Activated CD4-positive, alpha-beta memory T cell treated with anti-CD3 and anti-CD28 coated beads, Interleukin-2, amount 10 ng/mL, durations not matched to agents 7 days and 5 days (primary cell): ENCODE results near the gene SULF2. TPM values are rescaled to one million over a fixed set of nuclear protein-coding genes. Genes with fewer than 3 reads are reported as not detected.

Experiments used
- CTCF ChIA-PET: fragments of 350-600 bp; sonication (Branson Sonifier 250); formaldehyde crosslinking; loops from one replicate; lab custom pipeline; 2021; ENCODE audit warnings: antibody characterized with exemption, inconsistent platforms; lab: Charles Lee
- POLR2A ChIA-PET: fragments of 350-600 bp; sonication (Branson Sonifier 250); formaldehyde crosslinking; loops from one replicate; lab custom pipeline; 2021; ENCODE audit warnings: antibody characterized with exemption; lab: Charles Lee
- DNase-seq: peaks from one replicate; pipeline ENCODE4 v3.0.0-alpha.2; 2020
- H3K27ac Mint-ChIP-seq: one replicate; pipeline ENCODE4 v1.8.0; 2021; ENCODE audit warnings: mild to moderate bottlenecking, mixed read lengths
- H3K27me3 Mint-ChIP-seq: one replicate; pipeline ENCODE4 v1.8.0; 2021; ENCODE audit warnings: mixed read lengths
- H3K36me3 Mint-ChIP-seq: one replicate; pipeline ENCODE4 v1.8.0; 2021; ENCODE audit warnings: low read depth, mixed read lengths
- H3K4me1 Mint-ChIP-seq: one replicate; pipeline ENCODE4 v1.8.0; 2021; ENCODE audit warnings: mixed read lengths
- H3K4me3 Mint-ChIP-seq: one replicate; pipeline ENCODE4 v1.8.0; 2021; ENCODE audit warnings: mild to moderate bottlenecking, mixed read lengths
- H3K9me3 Mint-ChIP-seq: one replicate; pipeline ENCODE4 v1.8.0; 2021; ENCODE audit warnings: mixed read lengths
- total RNA-seq, 2 experiments: library from RNA; stranded (reverse); gene quantifications; one replicate each; pipeline ENCODE4 v1.2.3, GENCODE V29; 2021

The SULF2 gene
- total RNA-seq, 2 experiments from 2014 or later, result 0.71 to 1.1 TPM

DNA sequence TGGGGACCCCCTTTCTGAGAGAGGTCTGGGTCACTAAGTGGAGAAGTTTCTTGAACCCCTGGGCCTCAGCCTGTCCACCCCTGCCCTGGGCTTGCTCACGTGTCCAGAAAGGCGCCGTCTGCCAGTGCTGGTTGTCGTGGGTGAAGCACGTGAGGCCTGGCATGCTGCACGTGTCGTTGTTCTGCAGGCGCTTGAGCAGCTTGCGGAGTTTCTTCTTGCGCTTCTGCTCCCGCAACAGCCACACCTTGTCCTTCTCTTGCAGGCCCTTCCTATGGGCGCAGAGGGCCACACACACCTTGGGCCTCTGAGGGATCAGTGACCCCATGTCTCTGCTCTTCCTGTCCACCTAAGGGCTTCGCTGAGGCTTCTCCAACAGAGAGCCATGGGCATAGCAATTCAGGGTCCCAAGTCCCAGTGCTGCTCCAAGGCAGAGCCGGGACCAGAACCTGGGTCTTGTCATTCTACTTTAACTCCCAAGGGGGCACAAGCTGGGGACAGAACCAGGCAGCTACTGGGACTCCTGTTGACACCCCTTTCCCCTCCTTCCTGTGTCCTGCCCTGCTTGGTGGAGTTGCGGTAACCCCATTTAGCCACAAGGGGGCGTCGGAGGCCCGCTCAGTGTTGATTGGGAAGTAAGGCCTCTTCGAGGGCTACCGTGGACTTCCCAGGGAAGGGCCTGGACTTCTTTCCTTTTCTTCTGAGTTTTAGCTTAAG, 121.8 kb downstream of the SULF2 start:
- no peak overlapping the region for H3K4me3 Mint-ChIP-seq
- peaks cover 3% of the 10 kb centered on the region for H3K4me1 Mint-ChIP-seq
- DNase-seq, result peak; percentile 80
- CTCF ChIA-PET, result interaction anchor here (0.6 to 3.0 kb wide), 13 partner anchors 10 to 957 kb away, joined by 3 to 14 read pairs (median 4); partner anchors contain the start of gene ZMYND8
- no peak overlapping the region for H3K27ac Mint-ChIP-seq
- POLR2A ChIA-PET, result interaction anchor here (1.1 kb wide), 1 partner anchor 231 kb away, joined by 3 read pairs; no protein-coding TSS in a partner anchor
- peaks cover 9% of the 10 kb centered on the region for H3K36me3 Mint-ChIP-seq
- H3K9me3 Mint-ChIP-seq, result no peaks in the 10 kb centered on the region
- H3K27me3 Mint-ChIP-seq, result no peaks in the 10 kb centered on the region

DNA sequence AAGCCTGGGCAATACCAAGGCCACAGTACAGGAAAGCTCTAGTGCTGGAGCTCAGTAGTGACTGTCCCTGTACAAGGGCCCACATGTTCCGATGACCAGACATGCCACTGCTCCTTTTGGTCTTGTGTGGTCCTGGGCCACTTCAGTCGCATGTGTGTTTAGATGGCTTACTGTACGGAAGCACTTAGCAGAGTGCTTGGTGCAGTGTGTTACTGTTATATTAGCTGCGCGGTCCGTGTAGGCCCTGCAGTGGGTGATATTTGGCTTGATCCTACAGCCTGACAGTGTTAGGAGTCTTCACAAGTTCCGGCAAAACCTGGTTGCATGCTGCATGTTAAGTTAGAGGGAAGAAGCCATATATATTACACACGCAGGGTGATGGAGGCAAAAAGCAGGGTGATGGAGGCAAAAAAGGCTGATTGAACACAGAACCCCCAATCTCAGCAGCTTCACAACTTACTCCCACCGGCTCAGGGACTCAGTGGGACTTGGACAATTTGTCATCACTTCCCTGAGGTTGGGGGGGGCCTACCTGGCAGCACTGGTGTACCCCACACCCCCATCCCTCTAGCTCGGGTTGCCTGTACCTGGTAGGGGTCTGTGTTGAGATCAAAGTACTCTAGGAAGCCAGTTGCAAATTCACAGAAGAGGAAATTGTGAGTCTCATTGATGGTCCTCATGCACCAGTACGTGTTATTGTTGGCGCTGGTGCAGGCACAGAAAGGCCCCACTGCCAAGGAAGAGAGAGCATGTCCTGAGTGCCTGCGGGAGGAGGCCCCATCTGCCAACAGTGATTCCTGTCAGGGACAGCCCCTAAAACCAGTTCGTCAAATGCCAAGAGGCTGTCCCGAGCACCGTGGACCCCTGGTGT, 122.6 kb downstream of the SULF2 start:
- H3K27me3 Mint-ChIP-seq, result no peaks in the 10 kb centered on the region

DNA sequence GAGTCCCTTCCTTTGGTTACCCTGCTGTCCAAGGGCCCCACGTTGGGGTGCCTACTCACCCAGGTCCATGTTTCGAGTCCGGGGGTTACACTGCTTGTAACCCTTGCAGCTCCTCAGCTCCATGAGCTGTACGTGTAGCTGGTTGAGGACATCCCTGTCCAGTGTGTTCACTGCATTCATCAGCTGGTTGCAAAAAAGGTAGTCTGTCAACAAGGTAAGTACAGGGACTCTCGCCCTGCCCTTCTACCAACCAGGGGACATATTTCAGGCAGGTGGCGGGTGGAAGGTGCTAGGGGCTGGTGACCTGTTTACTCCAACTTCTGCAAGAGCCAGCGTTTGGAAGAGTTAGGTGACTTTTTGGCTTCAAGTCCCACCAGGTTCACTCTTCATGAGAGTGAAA, 123.6 kb downstream of the SULF2 start:
- peaks cover 3% of the 10 kb centered on the region for H3K4me1 Mint-ChIP-seq
- no peak overlapping the region for H3K4me3 Mint-ChIP-seq
- ChIA-PET POLR2A (no interaction called here), CTCF (no interaction called here)
- no peaks in the 10 kb centered on the region for H3K27me3 Mint-ChIP-seq
- no peaks in the 10 kb centered on the region for H3K9me3 Mint-ChIP-seq
- no peak overlapping the region for H3K27ac Mint-ChIP-seq
- peaks cover 23% of the 10 kb centered on the region for H3K36me3 Mint-ChIP-seq
- no peak for DNase-seq

More for the DNA sequence above, 122.6 kb downstream of the SULF2 start:
- H3K4me1 Mint-ChIP-seq, result peaks cover 3% of the 10 kb centered on the region
- H3K36me3 Mint-ChIP-seq, result peaks cover 15% of the 10 kb centered on the region
- no peaks in the 10 kb centered on the region for H3K9me3 Mint-ChIP-seq
- DNase-seq, result no peak
- ChIA-PET CTCF (interaction anchor here (1.3 to 3.0 kb wide), 4 partner anchors 9 to 279 kb away, joined by 3 to 14 read pairs (median 4); no protein-coding TSS in a partner anchor), POLR2A (no interaction called here)
- H3K27ac Mint-ChIP-seq, result no peak overlapping the region
- H3K4me3 Mint-ChIP-seq, result no peak overlapping the region

DNA sequence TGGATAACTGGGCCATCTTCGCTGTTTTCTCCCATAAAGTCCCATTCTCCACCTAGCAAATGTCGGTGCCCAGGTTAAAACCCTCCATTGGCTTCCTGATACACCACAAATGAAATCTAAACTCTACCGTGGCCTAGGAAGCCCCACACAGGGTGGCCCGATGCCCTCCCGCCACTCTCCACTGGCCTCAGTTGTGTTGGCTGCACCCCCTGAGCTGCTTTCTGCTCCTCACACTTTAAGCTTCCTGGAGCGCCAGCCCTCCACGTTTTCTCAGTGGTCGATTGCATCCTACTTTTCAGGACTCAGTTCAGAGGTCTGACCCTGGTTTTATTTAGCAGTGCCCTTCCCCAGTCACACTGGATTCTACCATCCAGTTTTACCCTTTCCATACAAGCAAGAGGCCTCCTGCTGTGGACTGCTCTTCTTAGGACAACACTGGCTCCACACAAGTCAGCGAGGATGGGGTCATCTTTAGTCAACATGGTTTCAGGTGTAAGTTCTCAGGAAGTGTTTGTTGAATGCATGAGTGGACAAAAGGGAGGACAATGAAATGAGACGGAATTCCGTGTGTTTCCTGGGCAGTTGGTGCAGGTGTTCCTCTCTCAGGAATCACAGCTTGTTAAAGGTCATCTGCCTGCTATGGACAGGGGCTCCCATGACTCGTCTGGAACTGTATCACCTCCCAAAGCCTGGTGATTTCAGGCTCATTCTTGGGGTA, 124.1 kb downstream of the SULF2 start:
- POLR2A ChIA-PET, result no interaction called here
- Mint-ChIP-seq H3K36me3 (peaks cover 28% of the 10 kb centered on the region), H3K4me1 (peaks cover 3% of the 10 kb centered on the region), H3K4me3 (no peak overlapping the region), H3K27ac (no peak overlapping the region), H3K9me3 (no peaks in the 10 kb centered on the region), H3K27me3 (no peaks in the 10 kb centered on the region)
- CTCF ChIA-PET, result no interaction called here
- no peak for DNase-seq

DNA sequence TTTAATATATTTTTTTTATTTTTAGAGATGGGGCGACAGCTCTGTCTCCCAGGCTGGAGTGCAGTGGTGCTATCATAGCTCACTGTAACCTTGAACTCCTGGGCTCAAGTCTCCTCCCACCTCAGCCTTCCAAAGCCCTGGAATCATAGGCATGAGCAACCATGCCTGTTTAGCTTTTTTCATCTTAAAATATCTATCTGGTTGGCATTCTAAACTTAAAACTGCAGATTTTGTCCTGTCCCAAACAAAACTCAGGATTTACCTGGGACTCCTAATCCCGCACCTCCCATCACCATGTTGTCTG, 124.7 kb downstream of the SULF2 start:
- Mint-ChIP-seq H3K9me3 (no peaks in the 10 kb centered on the region), H3K27ac (no peak overlapping the region), H3K27me3 (no peaks in the 10 kb centered on the region), H3K4me1 (peaks cover 3% of the 10 kb centered on the region), H3K36me3 (peaks cover 32% of the 10 kb centered on the region), H3K4me3 (no peak overlapping the region)
- CTCF ChIA-PET, result interaction anchor here (0.7 to 0.9 kb wide), 2 partner anchors 11 to 277 kb away, joined by 3 read pairs; no protein-coding TSS in a partner anchor
- no peak for DNase-seq
- POLR2A ChIA-PET, result no interaction called here

DNA sequence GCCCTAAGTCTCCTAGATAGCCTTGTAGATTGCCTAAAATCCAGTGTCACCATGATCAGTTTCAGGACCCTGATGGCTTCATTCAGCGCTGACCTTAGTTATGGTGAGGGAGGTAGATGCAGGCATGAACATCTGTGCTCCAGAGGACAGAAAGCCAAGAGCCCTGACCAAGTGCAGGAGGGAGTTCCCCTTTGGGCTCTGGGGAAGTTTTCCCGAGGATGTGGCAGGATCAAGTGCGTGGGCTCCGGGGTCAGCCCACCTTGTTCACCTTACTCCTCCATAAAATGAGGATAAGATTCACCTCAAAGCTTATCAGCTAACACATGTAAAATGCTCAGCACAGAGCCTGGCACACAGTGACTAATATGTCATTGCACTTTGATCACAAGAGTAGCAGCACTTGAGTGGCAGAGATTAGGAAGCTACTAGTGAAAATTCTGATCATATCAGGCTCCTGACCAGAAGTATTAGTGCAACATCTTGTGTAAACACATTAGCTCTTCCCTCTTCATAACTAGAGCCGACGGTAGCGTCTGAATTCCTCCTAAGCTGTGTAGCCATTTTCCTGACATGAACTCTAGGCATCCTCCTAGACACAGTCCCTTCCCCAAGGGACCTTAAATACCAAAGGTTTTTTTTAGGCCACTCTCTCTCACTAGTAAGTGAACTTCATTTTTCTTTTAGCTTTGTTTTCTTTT, 125.2 kb downstream of the SULF2 start:
- Mint-ChIP-seq H3K9me3 (no peaks in the 10 kb centered on the region), H3K4me1 (peaks cover 3% of the 10 kb centered on the region), H3K27ac (no peak overlapping the region), H3K4me3 (no peak overlapping the region), H3K36me3 (peaks cover 37% of the 10 kb centered on the region), H3K27me3 (no peaks in the 10 kb centered on the region)
- POLR2A ChIA-PET, result no interaction called here
- DNase-seq, result no peak
- CTCF ChIA-PET, result interaction anchor here (0.7 to 1.3 kb wide), 3 partner anchors 10 to 276 kb away, joined by 3 read pairs; no protein-coding TSS in a partner anchor

DNA sequence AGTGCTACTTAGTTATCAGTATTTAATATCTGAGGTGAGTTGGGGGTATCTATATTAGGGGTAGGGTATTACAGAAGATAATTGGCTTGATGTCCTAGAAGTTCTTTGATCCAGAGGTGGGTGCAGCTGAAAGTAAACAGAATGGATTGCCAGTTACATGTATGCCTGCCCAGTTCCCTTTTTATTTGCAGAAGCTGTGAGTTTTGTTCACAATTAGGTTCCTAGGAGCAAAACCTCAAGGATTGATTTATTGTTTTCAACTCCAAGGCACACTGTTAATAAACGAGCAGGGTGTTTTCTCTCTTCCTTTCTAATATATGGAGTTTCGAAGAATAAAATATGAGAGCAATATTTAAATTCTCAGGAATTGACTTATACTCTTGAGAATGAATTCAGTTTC, 129.0 kb downstream of the SULF2 start:
- H3K27ac Mint-ChIP-seq, result no peak overlapping the region
- H3K9me3 Mint-ChIP-seq, result no peaks in the 10 kb centered on the region
- ChIA-PET POLR2A (no interaction called here), CTCF (no interaction called here)
- no peak overlapping the region for H3K4me3 Mint-ChIP-seq
- H3K36me3 Mint-ChIP-seq, result peaks cover 62% of the 10 kb centered on the region
- H3K4me1 Mint-ChIP-seq, result no peaks in the 10 kb centered on the region
- H3K27me3 Mint-ChIP-seq, result no peaks in the 10 kb centered on the region
- DNase-seq, result no peak

DNA sequence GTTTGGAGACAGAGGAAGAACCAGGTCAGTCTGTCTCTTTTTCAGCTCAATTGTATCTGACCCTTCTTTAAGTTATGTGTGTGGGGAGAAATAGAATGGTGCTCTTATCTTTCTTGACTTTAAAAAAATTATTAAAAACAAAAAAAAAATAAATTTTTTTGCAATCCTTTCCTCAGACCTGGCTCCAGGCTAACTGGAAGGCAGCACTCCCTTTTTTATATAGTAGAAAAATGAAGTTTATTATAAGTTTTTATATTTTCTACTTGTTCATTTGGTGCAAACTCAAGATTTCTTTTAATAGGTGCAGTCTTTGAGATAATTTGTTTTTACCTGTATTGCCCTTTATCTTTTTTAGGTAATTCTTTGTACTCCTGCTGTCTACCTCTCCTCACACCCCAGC, 129.6 kb downstream of the SULF2 start:
- ChIA-PET POLR2A (no interaction called here), CTCF (no interaction called here)
- Mint-ChIP-seq H3K4me1 (no peaks in the 10 kb centered on the region), H3K4me3 (no peak overlapping the region), H3K27ac (no peak overlapping the region), H3K36me3 (peaks cover 64% of the 10 kb centered on the region), H3K9me3 (no peaks in the 10 kb centered on the region), H3K27me3 (no peaks in the 10 kb centered on the region)
- no peak for DNase-seq

DNA sequence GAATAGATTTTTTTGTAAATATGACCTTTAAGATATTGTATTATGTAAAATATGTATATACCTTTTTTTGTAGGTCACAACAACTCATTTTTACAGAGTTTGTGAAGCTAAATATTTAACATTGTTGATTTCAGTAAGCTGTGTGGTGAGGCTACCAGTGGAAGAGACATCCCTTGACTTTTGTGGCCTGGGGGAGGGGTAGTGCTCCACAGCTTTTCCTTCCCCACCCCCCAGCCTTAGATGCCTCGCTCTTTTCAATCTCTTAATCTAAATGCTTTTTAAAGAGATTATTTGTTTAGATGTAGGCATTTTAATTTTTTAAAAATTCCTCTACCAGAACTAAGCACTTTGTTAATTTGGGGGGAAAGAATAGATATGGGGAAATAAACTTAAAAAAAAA, 130.9 kb downstream of the SULF2 start:
- CTCF ChIA-PET, result interaction anchor here (2.6 kb wide), 1 partner anchor 9 kb away, joined by 14 read pairs; no protein-coding TSS in a partner anchor
- H3K27me3 Mint-ChIP-seq, result no peaks in the 10 kb centered on the region
- no peak for DNase-seq
- no peak overlapping the region for H3K27ac Mint-ChIP-seq
- no peaks in the 10 kb centered on the region for H3K9me3 Mint-ChIP-seq
- POLR2A ChIA-PET, result no interaction called here
- H3K36me3 Mint-ChIP-seq, result peaks cover 70% of the 10 kb centered on the region
- no peaks in the 10 kb centered on the region for H3K4me1 Mint-ChIP-seq
- no peak overlapping the region for H3K4me3 Mint-ChIP-seq

DNA sequence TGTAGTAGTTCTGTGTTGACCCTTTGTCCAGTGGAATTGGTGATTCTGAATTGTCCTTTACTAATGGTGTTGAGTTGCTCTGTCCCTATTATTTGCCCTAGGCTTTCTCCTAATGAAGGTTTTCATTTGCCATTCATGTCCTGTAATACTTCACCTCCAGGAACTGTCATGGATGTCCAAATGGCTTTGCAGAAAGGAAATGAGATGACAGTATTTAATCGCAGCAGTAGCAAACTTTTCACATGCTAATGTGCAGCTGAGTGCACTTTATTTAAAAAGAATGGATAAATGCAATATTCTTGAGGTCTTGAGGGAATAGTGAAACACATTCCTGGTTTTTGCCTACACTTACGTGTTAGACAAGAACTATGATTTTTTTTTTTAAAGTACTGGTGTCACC, 131.4 kb downstream of the SULF2 start:
- peaks cover 74% of the 10 kb centered on the region for H3K36me3 Mint-ChIP-seq
- H3K27me3 Mint-ChIP-seq, result no peaks in the 10 kb centered on the region
- ChIA-PET POLR2A (no interaction called here), CTCF (interaction anchor here (2.6 kb wide), 1 partner anchor 10 kb away, joined by 14 read pairs; no protein-coding TSS in a partner anchor)
- no peaks in the 10 kb centered on the region for H3K9me3 Mint-ChIP-seq
- no peak for DNase-seq
- no peaks in the 10 kb centered on the region for H3K4me1 Mint-ChIP-seq
- no peak overlapping the region for H3K27ac Mint-ChIP-seq
- no peak overlapping the region for H3K4me3 Mint-ChIP-seq

DNA sequence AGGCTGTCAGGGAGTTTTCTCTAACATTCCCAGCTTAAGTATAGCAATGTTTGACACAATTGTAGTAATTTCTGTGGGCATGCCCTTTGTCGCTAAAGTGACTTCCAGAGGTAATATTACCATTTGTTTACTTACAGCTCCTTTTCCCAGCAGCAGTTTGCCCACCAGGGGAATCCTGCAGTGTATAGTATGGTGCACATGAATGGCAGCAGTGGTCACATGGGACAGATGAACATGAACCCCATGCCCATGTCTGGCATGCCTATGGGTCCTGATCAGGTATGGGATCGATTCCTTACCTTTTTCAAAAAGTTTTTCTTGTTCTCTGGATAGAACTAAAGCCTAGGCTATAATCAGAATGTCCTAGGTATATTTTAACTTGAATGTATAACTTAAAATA, 132.5 kb downstream of the SULF2 start:
- ChIA-PET POLR2A (interaction anchor here (0.6 to 0.7 kb wide), 2 partner anchors 35 to 461 kb away, joined by 3 read pairs; no protein-coding TSS in a partner anchor), CTCF (interaction anchor here (2.6 kb wide), 1 partner anchor 11 kb away, joined by 14 read pairs; no protein-coding TSS in a partner anchor)
- DNase-seq, result no peak
- Mint-ChIP-seq H3K27ac (no peak overlapping the region), H3K4me3 (no peak overlapping the region), H3K9me3 (no peaks in the 10 kb centered on the region), H3K36me3 (peaks cover 74% of the 10 kb centered on the region), H3K4me1 (no peaks in the 10 kb centered on the region), H3K27me3 (no peaks in the 10 kb centered on the region)

DNA sequence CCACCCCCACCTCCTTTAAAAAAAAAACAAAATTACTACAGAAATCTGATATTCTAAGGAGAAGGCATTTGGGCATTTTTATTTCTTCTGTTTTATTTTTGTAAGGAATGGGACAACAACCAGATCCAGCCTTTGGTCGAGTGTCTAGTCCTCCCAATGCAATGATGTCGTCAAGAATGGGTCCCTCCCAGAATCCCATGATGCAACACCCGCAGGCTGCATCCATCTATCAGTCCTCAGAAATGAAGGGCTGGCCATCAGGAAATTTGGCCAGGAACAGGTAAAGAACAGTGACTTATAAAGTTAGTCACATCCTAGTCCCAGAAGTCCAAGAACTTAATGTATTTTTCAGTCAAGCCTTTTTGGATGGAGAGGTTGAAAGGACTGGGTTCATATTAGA, 133.0 kb downstream of the SULF2 start:
- no peaks in the 10 kb centered on the region for H3K9me3 Mint-ChIP-seq
- ChIA-PET CTCF (interaction anchor here (2.6 kb wide), 1 partner anchor 11 kb away, joined by 14 read pairs; no protein-coding TSS in a partner anchor), POLR2A (no interaction called here)
- H3K36me3 Mint-ChIP-seq, result peaks cover 74% of the 10 kb centered on the region
- no peaks in the 10 kb centered on the region for H3K4me1 Mint-ChIP-seq
- no peak overlapping the region for H3K27ac Mint-ChIP-seq
- DNase-seq, result no peak
- H3K27me3 Mint-ChIP-seq, result no peaks in the 10 kb centered on the region
- no peak overlapping the region for H3K4me3 Mint-ChIP-seq
